Hepatocyte (in vitro differentiated cells): ENCODE data around the gene KCNQ1. TPM values are rescaled to one million over a fixed set of nuclear protein-coding genes. Genes with fewer than 3 reads are reported as not detected.
A peak's percentile ranks its signal among the peaks of the same experiment; 100 is the strongest.

Experiments
- DNase-seq: peaks from one replicate; pipeline ENCODE4 v3.0.0-alpha.2; 2016; ENCODE audit warnings: low spot score
- H2AFZ ChIP-seq: fragments of 200-600 bp; sonication (generic); 2 replicates; pipeline ENCODE4 v1.6.0; 2016; ENCODE audit warnings: antibody characterized with exemption, mild to moderate bottlenecking
- H3K27ac ChIP-seq: fragments of 200-600 bp; sonication (generic); 2 replicates; pipeline ENCODE4 v1.5.1; 2016; ENCODE audit warnings: mild to moderate bottlenecking
- H3K27me3 ChIP-seq: fragments of 200-600 bp; sonication (generic); 2 replicates; pipeline ENCODE4 v1.6.1; 2016
- H3K36me3 ChIP-seq: fragments of 200-600 bp; sonication (generic); replicated peaks from 2 replicates; pipeline ENCODE4 v1.5.1; 2016; ENCODE audit warnings: low read depth; ENCODE audit not compliant: insufficient read depth
- H3K4me1 ChIP-seq: fragments of 200-600 bp; sonication (generic); 2 replicates; pipeline ENCODE4 v1.5.1; 2016; ENCODE audit warnings: mild to moderate bottlenecking, moderate library complexity; ENCODE audit not compliant: insufficient read depth
- H3K4me2 ChIP-seq: fragments of 200-600 bp; sonication (generic); 2 replicates; pipeline ENCODE4 v1.6.0; 2016
- H3K4me3 ChIP-seq: fragments of 200-600 bp; sonication (generic); 2 replicates; pipeline ENCODE4 v1.5.1; 2016; ENCODE audit warnings: mild to moderate bottlenecking
- H3K79me2 ChIP-seq: fragments of 200-600 bp; sonication (generic); 2 replicates; pipeline ENCODE4 v1.6.0; 2017; ENCODE audit warnings: mild to moderate bottlenecking
- H3K9me2 ChIP-seq: fragments of 200-600 bp; sonication (generic); replicated peaks from 2 replicates; pipeline ENCODE4 v1.6.0; 2017; ENCODE audit warnings: mild to moderate bottlenecking; ENCODE audit not compliant: insufficient read depth
- H3K9me3 ChIP-seq: fragments of 200-600 bp; sonication (generic); 2 replicates; pipeline ENCODE4 v1.5.1; 2016; ENCODE audit warnings: low read depth, mild to moderate bottlenecking
- H4K20me1 ChIP-seq: fragments of 200-600 bp; sonication (generic); 2 replicates; pipeline ENCODE4 v1.6.0; 2016; ENCODE audit warnings: mild to moderate bottlenecking; ENCODE audit not compliant: insufficient read depth, poor library complexity, severe bottlenecking
- CTCF ChIP-seq: fragments of 200-600 bp; sonication (generic); IDR thresholded peaks from 2 replicates; pipeline ENCODE4 v1.5.1; 2016; ENCODE audit warnings: antibody characterized with exemption, mild to moderate bottlenecking; ENCODE audit not compliant: poor library complexity
- EZH2 ChIP-seq: fragments of 200-600 bp; sonication (generic); IDR thresholded peaks from 2 replicates; pipeline ENCODE4 v1.6.1; 2016; ENCODE audit warnings: antibody characterized with exemption, mild to moderate bottlenecking, borderline replicate concordance
- EZH2phosphoT487 ChIP-seq: fragments of 200-600 bp; sonication (generic); IDR thresholded peaks from one replicate; pipeline ENCODE4 v1.6.1; 2018; ENCODE audit warnings: antibody characterized with exemption, mild to moderate bottlenecking, low read depth, moderate library complexity; ENCODE audit not compliant: unreplicated experiment, severe bottlenecking
- WGBS: methylation state at CpG from one replicate; pipeline ENCODE4 v1.1.6; 2016; ENCODE audit warnings: low lambda C conversion rate; ENCODE audit errors: missing lambda C conversion rate; 5-methylcytosine and 5-hydroxymethylcytosine counted together
- polyA plus RNA-seq: library from polyadenylated mRNA; unstranded; fragments of >200 nt; fragmentation: Nextera tagmentation; extraction: Ambion mirVana; gene quantifications from 2 replicates; pipeline ENCODE4 v1.2.1, GENCODE V29; 2016
- total RNA-seq: library from RNA; depleted of rRNA; stranded (reverse); fragments of >200 nt; gene quantifications from 2 replicates; pipeline ENCODE4 v1.2.3, GENCODE V29; 2014

The KCNQ1 gene
- total and polyA plus RNA-seq, 2 experiments from 2014 or later, result 1.8 to 6.4 TPM

- Histone ChIP-seq H3K4me2 (no peak overlapping the region), H3K27ac (peak overlapping the region; percentile 43), H3K9me3 (no peaks in the 10 kb centered on the region), H3K9me2 (no peaks in the 10 kb centered on the region), H3K36me3 (no peaks in the 10 kb centered on the region), H4K20me1 (peaks cover 22% of the 10 kb centered on the region), H3K4me3 (no peak overlapping the region), H2AFZ (no peak overlapping the region), H3K27me3 (no peaks in the 10 kb centered on the region), H3K4me1 (peaks cover 31% of the 10 kb centered on the region), H3K79me2 (peaks cover 27% of the 10 kb centered on the region)
- WGBS, result 84% methylated on average over 11 of the region's 11 CpGs
- no peak for DNase-seq
- TF ChIP-seq EZH2phosphoT487 (no peak), EZH2 (no peak), CTCF (no peak)
These were observed 442.8 kb downstream of the KCNQ1 start for GRCh38 chr11:2887515-2888195.

GRCh38 chr11:2888266-2888968 is 443.6 kb downstream of the KCNQ1 start:
- 41% methylated on average over 24 of the region's 25 CpGs for WGBS
- H4K20me1 ChIP-seq, result peaks cover 15% of the 10 kb centered on the region
- no peak overlapping the region for H3K4me2 ChIP-seq
- no peaks in the 10 kb centered on the region for H3K36me3 ChIP-seq
- TF ChIP-seq EZH2 (no peak), EZH2phosphoT487 (no peak), CTCF (peak; percentile 98)
- DNase-seq, result peak; percentile 92
- peaks cover 26% of the 10 kb centered on the region for H3K4me1 ChIP-seq
- no peaks in the 10 kb centered on the region for H3K9me2 ChIP-seq
- no peaks in the 10 kb centered on the region for H3K9me3 ChIP-seq
- peak overlapping the region; percentile 43 for H3K27ac ChIP-seq
- peaks cover 19% of the 10 kb centered on the region for H3K79me2 ChIP-seq
- no peak overlapping the region for H2AFZ ChIP-seq
- H3K4me3 ChIP-seq, result no peak overlapping the region
- no peaks in the 10 kb centered on the region for H3K27me3 ChIP-seq

- Histone ChIP-seq H3K9me2 (no peaks in the 10 kb centered on the region), H3K4me1 (peaks cover 26% of the 10 kb centered on the region), H3K27me3 (no peaks in the 10 kb centered on the region), H4K20me1 (peaks cover 5% of the 10 kb centered on the region), H2AFZ (no peak overlapping the region), H3K36me3 (no peaks in the 10 kb centered on the region), H3K4me3 (no peak overlapping the region), H3K4me2 (no peak overlapping the region), H3K27ac (no peak overlapping the region), H3K9me3 (no peaks in the 10 kb centered on the region), H3K79me2 (peaks cover 9% of the 10 kb centered on the region)
- WGBS, result 82% methylated on average over 15 of the region's 16 CpGs
- no peak for TF ChIP-seq EZH2
- no peak for TF ChIP-seq CTCF
- TF ChIP-seq EZH2phosphoT487, result no peak
- DNase-seq, result no peak
These were observed 444.8 kb downstream of the KCNQ1 start for GRCh38 chr11:2889362-2890273.
